Skeletal muscle tissue (tissue), 4 donors: ENCODE data around the gene HCK. TPM values are rescaled to one million over a fixed set of nuclear protein-coding genes. Genes with fewer than 3 reads are reported as not detected.
"Not testable (repeated sequence)": the region's sequence is repeated elsewhere in the genome, so short reads cannot be mapped to it uniquely, and the experiment has no call there.

Experiments
- H3K27ac ChIP-seq: one replicate; pipeline ENCODE4 v1.7.0; 2013; ENCODE audit warnings: mild to moderate bottlenecking, low read depth, low read length, inconsistent platforms
- H3K27me3 ChIP-seq, 3 donors: one replicate each; pipeline ENCODE4 v1.7.0; 2013; ENCODE audit warnings: low read length in 3 of 3; ENCODE audit not compliant: control insufficient read depth in 3 of 3, insufficient read depth in 3 of 3
- H3K36me3 ChIP-seq, 3 donors: one replicate each; pipeline ENCODE4 v1.7.0; 2013; ENCODE audit warnings: low read length in 3 of 3; ENCODE audit not compliant: control insufficient read depth in 3 of 3, insufficient read depth in 3 of 3
- H3K4me1 ChIP-seq, 3 donors: one replicate each; pipeline ENCODE4 v1.7.0; 2013; ENCODE audit warnings: low read length in 3 of 3, mild to moderate bottlenecking in 3 of 3; ENCODE audit not compliant: control insufficient read depth in 3 of 3, insufficient read depth in 3 of 3
- H3K4me3 ChIP-seq, 3 donors: one replicate each; pipeline ENCODE4 v1.7.0; 2013; ENCODE audit warnings: low read length in 3 of 3
- H3K9ac ChIP-seq, 3 donors: one replicate each; pipeline ENCODE4 v1.7.0; 2013; ENCODE audit warnings: low read length in 3 of 3, mild to moderate bottlenecking in 3 of 3, moderate library complexity in 2 of 3, low read depth in 1 of 3
- H3K9me3 ChIP-seq, 3 donors: one replicate each; pipeline ENCODE4 v1.7.0; 2013; ENCODE audit warnings: low read length in 3 of 3; ENCODE audit not compliant: control insufficient read depth in 3 of 3
- total RNA-seq: library from RNA; depleted of rRNA; stranded (reverse); fragments of >200 nt; gene quantifications from one replicate; pipeline ENCODE4 v1.2.3, GENCODE V29; 2014
- donor health status: Osteomylitis.

The HCK gene
- total RNA-seq, 1 donor from 2014 or later = 8.4 TPM

- peaks cover 6 to 12% (median 7%) of the 10 kb centered on the region in 3 donors for H3K4me1 ChIP-seq
- no peaks in the 10 kb centered on the region for H3K9me3 ChIP-seq
- no peak overlapping the region for H3K9ac ChIP-seq
- H3K27ac ChIP-seq = no peak overlapping the region
- no peak overlapping the region for H3K4me3 ChIP-seq
- H3K36me3 ChIP-seq = no peaks in the 10 kb centered on the region
- peaks cover 10 to 13% (median 13%) of the 10 kb centered on the region in 3 donors for H3K27me3 ChIP-seq
Measured at GRCh38 chr20:32028647-32029372, 23.2 kb upstream of the HCK start.

GRCh38 chr20:32029561-32029960 lies 22.5 kb upstream of the HCK start:
- no peak overlapping the region for H3K27ac ChIP-seq
- peaks cover 13 to 16% (median 15%) of the 10 kb centered on the region in 3 donors for H3K27me3 ChIP-seq
- no peaks in the 10 kb centered on the region for H3K9me3 ChIP-seq
- H3K4me1 ChIP-seq = peaks cover 6 to 12% (median 7%) of the 10 kb centered on the region in 3 donors
- H3K4me3 ChIP-seq = no peak overlapping the region
- no peak overlapping the region for H3K9ac ChIP-seq
- H3K36me3 ChIP-seq = no peaks in the 10 kb centered on the region

- H3K9ac ChIP-seq = peak overlapping the region in 1 of 3 donors; percentile 25
- peak overlapping the region in 2 of 3 donors; percentile 35 to 38 for H3K4me3 ChIP-seq
- no peaks in the 10 kb centered on the region for H3K36me3 ChIP-seq
- H3K27me3 ChIP-seq = peaks cover 22 to 26% (median 23%) of the 10 kb centered on the region in 3 donors
- peaks cover 6 to 12% (median 7%) of the 10 kb centered on the region in 3 donors for H3K4me1 ChIP-seq
- H3K9me3 ChIP-seq = no peaks in the 10 kb centered on the region
- no peak overlapping the region for H3K27ac ChIP-seq
Measured at GRCh38 chr20:32031007-32031958, 20.8 kb upstream of the HCK start.

GRCh38 chr20:32033316-32033715 lies 18.7 kb upstream of the HCK start:
- no peak overlapping the region for H3K27ac ChIP-seq
- peaks cover 22 to 27% (median 26%) of the 10 kb centered on the region in 3 donors for H3K27me3 ChIP-seq
- no peaks in the 10 kb centered on the region for H3K36me3 ChIP-seq
- H3K9ac ChIP-seq = no peak overlapping the region
- peaks cover 0 to 4% (median 0%) of the 10 kb centered on the region in 3 donors for H3K9me3 ChIP-seq
- no peak overlapping the region for H3K4me3 ChIP-seq
- H3K4me1 ChIP-seq = peaks cover 6 to 12% (median 7%) of the 10 kb centered on the region in 3 donors

- H3K27me3 ChIP-seq = peaks cover 22 to 27% (median 26%) of the 10 kb centered on the region in 3 donors
- H3K9ac ChIP-seq, H3K36me3 ChIP-seq, H3K4me3 ChIP-seq, H3K9me3 ChIP-seq, H3K27ac ChIP-seq: not testable (repeated sequence)
- peaks cover 6 to 12% (median 7%) of the 10 kb centered on the region in 3 donors for H3K4me1 ChIP-seq
Measured at GRCh38 chr20:32033721-32034120, 18.3 kb upstream of the HCK start.

GRCh38 chr20:32034581-32035425 lies 17.2 kb upstream of the HCK start:
- H3K27ac ChIP-seq = no peak overlapping the region
- no peaks in the 10 kb centered on the region for H3K36me3 ChIP-seq
- H3K9me3 ChIP-seq = peaks cover 0 to 4% (median 0%) of the 10 kb centered on the region in 3 donors
- H3K27me3 ChIP-seq = peaks cover 22 to 27% (median 26%) of the 10 kb centered on the region in 3 donors
- no peak overlapping the region for H3K4me3 ChIP-seq
- no peak overlapping the region for H3K9ac ChIP-seq
- peaks cover 6 to 12% (median 7%) of the 10 kb centered on the region in 3 donors for H3K4me1 ChIP-seq

- Histone ChIP-seq H3K4me1 (peaks cover 6 to 12% (median 7%) of the 10 kb centered on the region in 3 donors), H3K9ac (no peak overlapping the region), H3K9me3 (peaks cover 0 to 4% (median 0%) of the 10 kb centered on the region in 3 donors), H3K27me3 (peaks cover 22 to 27% (median 26%) of the 10 kb centered on the region in 3 donors), H3K27ac (no peak overlapping the region), H3K36me3 (no peaks in the 10 kb centered on the region), H3K4me3 (no peak overlapping the region)
Measured at GRCh38 chr20:32035426-32035779, 16.6 kb upstream of the HCK start.

GRCh38 chr20:32036252-32036651 lies 15.8 kb upstream of the HCK start:
- H3K4me3 ChIP-seq = no peak overlapping the region
- peaks cover 5 to 6% (median 5%) of the 10 kb centered on the region in 3 donors for H3K4me1 ChIP-seq
- H3K27ac ChIP-seq = no peak overlapping the region
- H3K9ac ChIP-seq = no peak overlapping the region
- peaks cover 0 to 4% (median 0%) of the 10 kb centered on the region in 3 donors for H3K9me3 ChIP-seq
- H3K27me3 ChIP-seq = peaks cover 17 to 27% (median 26%) of the 10 kb centered on the region in 3 donors
- H3K36me3 ChIP-seq = no peaks in the 10 kb centered on the region

GRCh38 chr20:32036716-32037485 lies 15.1 kb upstream of the HCK start:
- Histone ChIP-seq H3K9me3 (peaks cover 0 to 4% (median 0%) of the 10 kb centered on the region in 3 donors), H3K36me3 (no peaks in the 10 kb centered on the region), H3K27me3 (peaks cover 17 to 27% (median 26%) of the 10 kb centered on the region in 3 donors), H3K4me1 (peaks cover 0 to under 1% (median under 1%) of the 10 kb centered on the region in 3 donors), H3K4me3 (no peak overlapping the region), H3K9ac (no peak overlapping the region), H3K27ac (no peak overlapping the region)
